HG02798 (cell line): ENCODE data around the gene KLF12.

Source experiments
- ATAC-seq: cut with Tn5 transposase; IDR thresholded peaks from one replicate; pipeline ENCODE4 v1.9.1; 2021; ENCODE audit warnings: mild to moderate bottlenecking; ENCODE audit not compliant: unreplicated experiment, poor library complexity

KLF12 gene

GRCh38 chr13:74134221-74134776 lies at the start of gene KLF12:
Gene KLF12, minus strand, starts transcription at chr13:74134404.
- ATAC-seq = peak; percentile 69

DNA sequence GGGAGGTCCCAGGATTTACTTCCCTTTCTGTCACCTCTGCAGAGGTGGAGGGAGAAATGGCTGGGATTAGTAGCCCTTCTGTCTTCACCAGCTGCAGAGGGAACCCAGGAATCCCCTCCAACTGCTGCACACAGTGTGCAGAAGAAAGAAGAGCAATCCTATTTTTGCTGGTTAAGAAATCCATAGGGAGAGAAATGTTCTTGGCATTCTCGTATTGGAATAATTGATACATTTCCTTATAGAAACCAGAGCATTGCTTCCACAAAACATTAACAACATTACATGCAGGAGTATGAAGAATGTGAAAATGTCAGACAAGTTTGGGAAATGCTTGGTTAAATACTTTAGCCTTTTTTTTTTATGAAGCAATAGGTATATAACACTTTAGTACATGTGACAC lies 48.3 kb upstream of the KLF12 start:
- ATAC-seq = no peak

GRCh38 chr13:74174810-74175209 lies 40.6 kb upstream of the KLF12 start:
- ATAC-seq = no peak

DNA sequence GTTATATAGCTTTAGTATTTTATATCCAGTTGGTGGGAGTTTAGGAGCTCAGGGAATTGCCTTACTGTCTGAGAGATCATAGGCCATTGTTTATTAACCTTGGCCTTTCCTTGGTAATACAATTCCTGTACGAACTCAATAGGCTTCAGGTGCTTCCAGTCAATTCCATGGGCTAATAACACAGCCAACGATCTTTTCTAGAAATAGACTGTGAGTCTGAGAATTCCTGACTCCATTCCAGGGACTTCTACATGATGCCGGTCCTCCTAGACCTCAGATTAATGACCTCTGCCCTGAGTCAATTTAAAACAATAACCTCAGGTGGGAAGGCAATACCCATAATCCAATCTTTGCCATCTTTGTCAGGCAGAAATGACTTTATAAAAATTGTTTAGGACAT lies 39.6 kb upstream of the KLF12 start:
- ATAC-seq = no peak

DNA sequence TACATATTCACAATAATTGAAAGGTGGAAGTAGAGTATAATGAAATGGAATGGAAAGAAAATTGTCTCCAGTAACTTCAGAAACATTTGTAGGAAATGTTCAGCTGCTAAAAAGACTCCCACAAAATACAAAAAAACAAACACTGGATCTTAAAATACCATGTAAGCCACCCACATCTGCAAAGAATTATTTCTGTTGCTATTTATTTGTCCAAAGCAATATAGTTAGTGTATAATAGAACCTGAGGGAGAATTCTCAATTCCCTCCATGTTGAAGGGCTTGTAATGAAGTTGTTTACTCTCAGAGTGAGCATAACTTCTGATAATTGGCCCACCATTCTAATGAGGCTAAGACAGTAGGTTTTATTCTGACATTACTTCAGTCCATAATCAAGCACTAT lies 37.4 kb upstream of the KLF12 start:
- no peak for ATAC-seq

- no peak for ATAC-seq
Measured at GRCh38 chr13:74169676-74170075, 35.5 kb upstream of the KLF12 start.

DNA sequence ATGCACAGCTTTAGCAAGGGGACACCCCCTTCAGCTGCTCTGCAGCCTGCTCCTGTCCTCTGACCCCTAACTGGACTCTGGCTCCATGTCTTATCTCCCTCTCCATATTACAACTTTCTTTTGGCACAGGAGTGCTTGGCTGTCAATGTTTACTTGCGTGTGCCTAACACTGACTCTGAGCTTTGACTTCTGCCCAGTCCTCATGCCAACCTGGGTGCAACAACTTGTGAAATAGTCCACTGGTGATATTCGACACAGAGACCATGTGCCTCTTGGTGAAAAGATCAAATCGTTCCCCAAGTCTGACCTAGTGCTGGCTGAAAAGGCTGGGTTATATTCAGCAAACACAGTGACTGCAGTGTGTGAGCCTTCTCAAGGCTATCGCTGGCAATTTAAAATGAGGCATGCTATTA lies 34.1 kb upstream of the KLF12 start:
- no peak for ATAC-seq

DNA sequence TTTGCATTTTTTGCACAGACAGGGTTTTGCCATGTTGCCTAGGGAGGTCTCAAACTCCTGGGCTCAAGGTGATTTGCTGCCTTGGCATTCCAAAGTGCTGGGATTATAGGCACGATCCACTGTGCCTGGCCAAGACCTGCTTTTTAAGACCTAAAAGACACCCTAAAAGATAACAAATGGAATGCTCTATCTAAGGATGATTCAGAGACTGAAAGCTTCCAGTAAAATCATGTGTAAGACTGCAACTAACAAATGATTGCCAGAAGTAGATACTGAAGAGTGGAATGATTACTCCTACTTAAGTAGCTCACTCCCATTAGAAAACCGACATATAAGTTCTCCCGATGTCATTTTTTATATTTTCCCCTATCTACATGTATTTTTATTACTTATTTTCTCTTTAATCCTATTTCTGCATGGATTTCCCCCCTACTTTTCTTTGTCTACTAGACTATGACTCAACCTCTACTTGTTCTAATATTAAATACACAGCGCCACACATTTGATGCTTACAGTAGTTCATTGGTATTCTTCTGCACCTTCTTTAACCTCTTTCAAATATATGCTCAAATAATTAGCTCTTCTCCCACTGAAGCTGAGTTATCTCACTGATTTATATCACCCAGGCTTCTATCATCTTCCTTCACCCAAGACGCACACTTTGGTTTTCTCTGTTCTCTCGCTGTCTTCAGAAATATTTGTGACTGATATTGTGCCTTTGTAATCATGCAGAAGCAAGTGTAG lies 32.2 kb upstream of the KLF12 start:
- no peak for ATAC-seq

- ATAC-seq = no peak
Measured at GRCh38 chr13:74162782-74163181, 28.6 kb upstream of the KLF12 start.

DNA sequence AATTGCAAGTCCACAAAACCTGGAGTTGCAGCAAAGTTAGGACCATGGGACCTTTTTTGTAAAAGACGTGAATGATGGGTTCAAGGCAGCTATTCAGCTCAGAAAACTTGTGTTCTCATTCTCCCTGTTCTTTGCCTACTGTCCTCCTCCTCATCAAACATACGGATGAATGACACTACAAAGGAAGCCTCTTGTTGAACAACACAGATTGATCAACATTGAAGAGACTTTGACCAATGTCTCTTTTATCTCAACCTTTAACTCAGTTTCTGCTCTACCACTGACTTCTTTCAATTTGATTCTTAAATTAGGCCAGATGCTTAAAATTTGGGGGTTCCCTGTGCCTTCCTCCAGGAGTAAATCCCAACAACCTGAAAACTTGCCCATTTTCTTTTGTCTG lies 27.9 kb upstream of the KLF12 start:
- no peak for ATAC-seq

DNA sequence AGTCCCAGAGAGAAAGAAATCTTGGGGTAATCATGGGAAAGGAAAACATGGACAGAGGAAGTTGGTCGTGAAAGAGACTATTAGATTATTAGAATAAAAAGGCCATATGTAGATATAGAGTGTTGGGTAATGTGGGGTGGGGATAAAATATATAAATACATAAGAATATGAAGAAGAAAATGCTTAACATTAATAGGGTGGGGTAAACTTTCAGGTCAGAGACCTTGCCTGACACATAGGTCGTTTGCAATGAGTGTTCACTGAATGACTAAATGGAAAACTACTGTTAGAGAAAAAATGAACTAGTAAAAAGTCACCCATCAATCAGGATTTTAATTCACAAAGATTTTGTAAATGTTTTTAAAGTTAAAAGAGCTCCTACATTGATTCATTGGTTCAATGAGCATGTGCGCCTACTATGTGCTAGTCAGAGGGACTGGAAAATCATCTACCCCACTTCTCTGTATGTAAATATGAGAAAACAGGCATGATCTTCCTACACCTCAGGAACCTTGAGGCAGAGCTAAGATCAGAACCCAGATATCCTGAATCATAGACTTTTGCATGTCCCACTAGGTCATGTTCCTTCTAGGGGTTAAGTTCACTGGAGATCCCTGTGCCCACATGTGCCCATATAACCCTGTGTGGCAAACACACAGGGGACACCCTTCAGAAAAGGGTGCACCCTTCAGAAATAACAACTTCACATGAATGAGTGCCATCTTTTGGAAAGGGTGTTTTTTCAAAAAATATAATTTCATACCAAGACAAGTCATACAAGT lies 24.6 kb upstream of the KLF12 start:
- no peak for ATAC-seq

DNA sequence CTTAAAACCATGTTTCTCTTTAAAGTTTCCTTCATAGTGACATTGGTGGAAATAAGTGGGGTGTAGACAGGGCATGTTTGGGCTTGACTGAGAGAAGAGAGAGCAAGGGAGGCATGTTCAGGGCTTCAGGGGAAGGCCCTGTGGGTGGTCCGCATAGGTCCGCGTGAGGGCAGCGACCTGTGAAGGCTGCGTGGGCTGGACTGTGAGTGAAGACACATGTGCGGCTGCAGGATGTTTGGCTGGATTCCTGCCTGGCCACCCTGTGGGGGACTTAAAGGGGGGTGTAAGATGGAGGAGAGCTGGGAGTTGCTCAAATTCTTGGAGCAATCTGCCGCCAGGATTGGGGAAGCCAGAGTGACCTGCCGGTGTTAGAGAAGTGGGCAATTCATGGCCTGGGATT lies 23.8 kb upstream of the KLF12 start:
- ATAC-seq = no peak

DNA sequence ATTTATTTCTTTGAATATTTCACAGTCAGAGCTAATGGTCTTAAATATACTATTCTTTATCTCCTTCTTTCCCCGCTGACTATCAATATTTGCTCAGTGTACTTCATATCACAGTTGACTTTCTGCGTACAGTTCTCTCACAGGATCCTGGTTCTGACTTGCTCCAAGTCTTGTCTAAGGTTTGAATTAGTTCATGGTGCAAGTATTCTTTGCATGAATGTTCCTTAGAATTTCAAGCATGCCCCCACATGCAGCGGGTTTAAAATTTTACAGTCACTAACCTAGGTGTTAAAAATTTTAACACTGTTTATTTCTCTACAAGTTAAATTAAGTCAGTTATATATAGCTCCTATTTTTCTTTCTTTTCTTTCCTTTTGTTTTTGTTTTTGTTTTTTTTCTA lies 20.8 kb upstream of the KLF12 start:
- ATAC-seq = no peak

GRCh38 chr13:74153316-74153715 lies 19.1 kb upstream of the KLF12 start:
- ATAC-seq = no peak

GRCh38 chr13:74151859-74152258 lies 17.7 kb upstream of the KLF12 start:
- no peak for ATAC-seq

DNA sequence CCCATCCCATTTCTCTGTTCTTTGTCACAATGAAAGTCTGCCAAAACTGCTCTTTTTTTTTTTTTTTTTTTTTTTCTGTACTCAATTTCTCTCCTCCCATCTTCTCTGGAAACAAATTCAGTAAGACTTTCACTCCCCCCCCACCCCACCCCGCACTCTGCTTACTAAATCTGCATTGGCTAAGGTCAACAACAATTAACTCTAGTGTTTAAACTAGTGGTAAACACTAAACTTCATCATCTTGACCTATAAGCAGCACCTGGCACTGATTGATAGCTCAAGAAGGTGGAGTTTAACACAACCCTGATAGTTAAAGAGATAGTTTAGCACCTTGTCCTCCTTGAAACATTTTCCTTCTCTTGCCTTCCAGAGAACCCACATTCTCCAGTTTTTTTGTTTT lies 14.1 kb upstream of the KLF12 start:
- no peak for ATAC-seq

- no peak for ATAC-seq
Measured at GRCh38 chr13:74145249-74145975, 11.2 kb upstream of the KLF12 start.

- no peak for ATAC-seq
Measured at GRCh38 chr13:74144269-74144668, 10.1 kb upstream of the KLF12 start.

GRCh38 chr13:74142257-74142656 lies 8.1 kb upstream of the KLF12 start:
- no peak for ATAC-seq

DNA sequence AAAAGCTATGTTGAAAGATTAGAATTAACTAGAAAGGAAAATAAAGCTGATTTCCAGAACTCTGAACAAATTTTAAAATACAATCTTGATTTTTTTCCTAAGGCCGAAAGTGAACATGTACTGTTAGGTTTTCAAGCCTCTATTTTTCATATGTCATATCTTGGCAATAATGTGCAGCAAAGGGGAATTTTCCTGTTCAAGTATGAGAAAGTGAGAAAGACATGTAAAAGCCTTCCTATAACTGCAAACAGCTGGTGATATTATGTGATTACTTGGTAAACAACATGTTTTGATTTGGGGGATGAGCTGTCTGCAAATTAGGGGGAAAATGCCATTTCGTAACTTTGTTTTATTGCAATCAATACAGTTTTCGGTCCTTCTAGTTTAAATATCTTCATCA lies 4.0 kb upstream of the KLF12 start:
- no peak for ATAC-seq

GRCh38 chr13:74136084-74136658 lies 2.0 kb upstream of the KLF12 start:
- ATAC-seq = no peak
